ENCODE results near the gene RTL1.

GRCh38 chr14:100872259-100873095 is 31.0 kb downstream of the RTL1 start:
- TF ChIP-seq CTCF (IDR thresholded peaks at IDR 0.05) (no peak), POLR2A (IDR thresholded peaks at IDR 0.05) (no peak)

Data from Peyer's patch (tissue), 4 donors.